ENCODE results near the gene PSEN1.

PSEN1 gene

GRCh38 chr14:73136387-73137225, at the start of gene PSEN1:
Gene PSEN1 (plus strand): TSS chr14:73136507. CDS start chr14:73148020, 11,513 bp downstream.
- peak; percentile 92 to 99 (median 98) for DNase-seq (ENCODE audit: low read depth in 2 of 3, low spot score in 1 of 3)

- no peak for DNase-seq (ENCODE audit: low read depth in 2 of 3, low spot score in 1 of 3)
Measured at GRCh38 chr14:73091044-73091443, 45.3 kb upstream of the PSEN1 start.

- no peak for DNase-seq (ENCODE audit: low read depth in 2 of 3, low spot score in 1 of 3)
Measured at GRCh38 chr14:73097421-73097820, 38.9 kb upstream of the PSEN1 start.

- no peak for DNase-seq (ENCODE audit: low read depth in 2 of 3, low spot score in 1 of 3)
Measured at GRCh38 chr14:73100334-73100733, 36.0 kb upstream of the PSEN1 start.

GRCh38 chr14:73102806-73103497, 33.4 kb upstream of the PSEN1 start:
- no peak for DNase-seq (ENCODE audit: low read depth in 2 of 3, low spot score in 1 of 3)

- no peak for DNase-seq (ENCODE audit: low read depth in 2 of 3, low spot score in 1 of 3)
Measured at GRCh38 chr14:73105050-73105449, 31.3 kb upstream of the PSEN1 start.

- DNase-seq (ENCODE audit: low read depth in 2 of 3, low spot score in 1 of 3) = no peak
Measured at GRCh38 chr14:73105727-73106126, 30.6 kb upstream of the PSEN1 start.

GRCh38 chr14:73116079-73116665, 20.1 kb upstream of the PSEN1 start:
- DNase-seq (ENCODE audit: low read depth in 2 of 3, low spot score in 1 of 3) = no peak

GRCh38 chr14:73124180-73124894, 12.0 kb upstream of the PSEN1 start:
- DNase-seq (ENCODE audit: low read depth in 2 of 3, low spot score in 1 of 3) = no peak

- DNase-seq (ENCODE audit: low read depth in 2 of 3, low spot score in 1 of 3) = no peak
Measured at GRCh38 chr14:73125169-73125588, 11.1 kb upstream of the PSEN1 start.

GRCh38 chr14:73125746-73126145, 10.6 kb upstream of the PSEN1 start:
- DNase-seq (ENCODE audit: low read depth in 2 of 3, low spot score in 1 of 3) = no peak

- DNase-seq (ENCODE audit: low read depth in 2 of 3, low spot score in 1 of 3) = no peak
Measured at GRCh38 chr14:73133795-73134194, 2.5 kb upstream of the PSEN1 start.

- no peak for DNase-seq (ENCODE audit: low read depth in 2 of 3, low spot score in 1 of 3)
Measured at GRCh38 chr14:73136085-73136386, 271 bp upstream of the PSEN1 start.

- DNase-seq (ENCODE audit: low read depth in 2 of 3, low spot score in 1 of 3) = no peak
Measured at GRCh38 chr14:73140811-73141323, 4.6 kb downstream of the PSEN1 start.

GRCh38 chr14:73142216-73142615, 5.9 kb downstream of the PSEN1 start:
- DNase-seq (ENCODE audit: low read depth in 2 of 3, low spot score in 1 of 3) = no peak

- DNase-seq (ENCODE audit: low read depth in 2 of 3, low spot score in 1 of 3) = no peak
Measured at GRCh38 chr14:73143003-73143402, 6.7 kb downstream of the PSEN1 start.

GRCh38 chr14:73143617-73144016, 7.3 kb downstream of the PSEN1 start:
- no peak for DNase-seq (ENCODE audit: low read depth in 2 of 3, low spot score in 1 of 3)

GRCh38 chr14:73145371-73145770, 9.1 kb downstream of the PSEN1 start:
- no peak for DNase-seq (ENCODE audit: low read depth in 2 of 3, low spot score in 1 of 3)

GRCh38 chr14:73146111-73146510, 9.8 kb downstream of the PSEN1 start:
- DNase-seq (ENCODE audit: low read depth in 2 of 3, low spot score in 1 of 3) = no peak

- DNase-seq (ENCODE audit: low read depth in 2 of 3, low spot score in 1 of 3) = no peak
Measured at GRCh38 chr14:73149753-73150152, 13.4 kb downstream of the PSEN1 start.

- DNase-seq (ENCODE audit: low read depth in 2 of 3, low spot score in 1 of 3) = no peak
Measured at GRCh38 chr14:73153272-73153671, 17.0 kb downstream of the PSEN1 start.

Measured in stimulated activated CD4-positive, alpha-beta T cell treated with anti-CD3 and anti-CD28 coated beads, Interleukin-12 subunit alpha, Interleukin-12 subunit beta, amount 100 ng/mL, for 48 hours (primary cell).